ENCODE results near the gene DHX9.

- TF ChIP-seq CTCF (IDR thresholded peaks at IDR 0.05), result no peak
- no peak for TF ChIP-seq JUN (IDR thresholded peaks at IDR 0.05)
- TF ChIP-seq EP300 (IDR thresholded peaks at IDR 0.05), result no peak
- TF ChIP-seq ZC3H11A (IDR thresholded peaks at IDR 0.05), result no peak
- no peak for TF ChIP-seq REST (IDR thresholded peaks at IDR 0.05)
- no peak for TF ChIP-seq USF2 (IDR thresholded peaks at IDR 0.05)
- TF ChIP-seq POLR2A (IDR thresholded peaks at IDR 0.05; ENCODE audit: low read length), result no peak
- no peak for TF ChIP-seq TP53 (CRISPR knock-in tag; IDR thresholded peaks at IDR 0.05)
- no peak for TF ChIP-seq NFE2L2 (conservative IDR thresholded peaks at IDR 0.05; ENCODE audit: low read length)
- TF ChIP-seq KDM5A (IDR thresholded peaks at IDR 0.05), result no peak
- TF ChIP-seq CHD4 (IDR thresholded peaks at IDR 0.05; ENCODE audit: borderline replicate concordance), result no peak
- TF ChIP-seq BHLHE40 (IDR thresholded peaks at IDR 0.05; ENCODE audit: low read depth, low read length), result no peak
These were observed 33.0 kb upstream of the DHX9 start for GRCh38 chr1:182806015-182806678.
